ENCODE measurements around the gene RALGDS.
A peak's percentile ranks its signal among the peaks of the same experiment; 100 is the strongest.

The RALGDS gene

GRCh38 chr9:133125941-133126696, 5.1 kb upstream of the RALGDS start:
- Histone ChIP-seq H3K27me3 (replicated peaks) (no peaks in the 10 kb centered on the region), H3K36me3 (replicated peaks) (no peaks in the 10 kb centered on the region), H3K27ac (no peak overlapping the region), H3K4me3 (ENCODE audit: low read depth, low read length) (peak overlapping the region; percentile 32)
- DNase-seq = peak; percentile 59
- TF ChIP-seq, protein P1, sequence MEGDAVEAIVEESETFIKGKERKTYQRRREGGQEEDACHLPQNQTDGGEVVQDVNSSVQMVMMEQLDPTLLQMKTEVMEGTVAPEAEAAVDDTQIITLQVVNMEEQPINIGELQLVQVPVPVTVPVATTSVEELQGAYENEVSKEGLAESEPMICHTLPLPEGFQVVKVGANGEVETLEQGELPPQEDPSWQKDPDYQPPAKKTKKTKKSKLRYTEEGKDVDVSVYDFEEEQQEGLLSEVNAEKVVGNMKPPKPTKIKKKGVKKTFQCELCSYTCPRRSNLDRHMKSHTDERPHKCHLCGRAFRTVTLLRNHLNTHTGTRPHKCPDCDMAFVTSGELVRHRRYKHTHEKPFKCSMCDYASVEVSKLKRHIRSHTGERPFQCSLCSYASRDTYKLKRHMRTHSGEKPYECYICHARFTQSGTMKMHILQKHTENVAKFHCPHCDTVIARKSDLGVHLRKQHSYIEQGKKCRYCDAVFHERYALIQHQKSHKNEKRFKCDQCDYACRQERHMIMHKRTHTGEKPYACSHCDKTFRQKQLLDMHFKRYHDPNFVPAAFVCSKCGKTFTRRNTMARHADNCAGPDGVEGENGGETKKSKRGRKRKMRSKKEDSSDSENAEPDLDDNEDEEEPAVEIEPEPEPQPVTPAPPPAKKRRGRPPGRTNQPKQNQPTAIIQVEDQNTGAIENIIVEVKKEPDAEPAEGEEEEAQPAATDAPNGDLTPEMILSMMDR (IDR thresholded peaks at IDR 0.05; ENCODE audit: low read depth, low read length, missing control alignments) = no peak
- in situ Hi-C loops (cut with HindIII; ENCODE audit: low pct_ligation_motif_present, low sequenced_read_pairs) = loop anchor here (25.0 kb wide), 1 partner anchor 89 kb away; the partner anchor contains the start of gene GTF3C5

DNA sequence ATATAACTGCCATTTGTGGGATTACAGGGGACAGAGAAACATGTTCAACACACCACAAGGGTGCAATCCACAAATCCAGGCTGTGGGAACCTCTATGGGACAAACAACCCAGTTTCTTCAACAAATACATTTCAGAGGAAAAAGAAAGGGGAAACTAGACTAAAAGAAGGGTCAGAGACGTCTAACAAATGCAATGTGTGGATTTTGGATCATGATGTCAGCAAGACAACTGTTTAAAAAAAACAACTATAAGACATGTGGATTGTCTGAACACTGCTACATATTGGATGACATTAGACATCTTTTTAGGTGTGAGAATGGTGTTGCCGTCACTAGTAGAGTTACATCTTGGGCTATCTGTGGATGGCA, 3.9 kb upstream of the RALGDS start:
- DNase-seq = no peak
- Histone ChIP-seq H3K27ac (no peak overlapping the region), H3K36me3 (replicated peaks) (no peaks in the 10 kb centered on the region), H3K4me3 (ENCODE audit: low read depth, low read length) (no peak overlapping the region), H3K27me3 (replicated peaks) (no peaks in the 10 kb centered on the region)
- in situ Hi-C loops (cut with HindIII; ENCODE audit: low pct_ligation_motif_present, low sequenced_read_pairs) = loop anchor here (25.0 kb wide), 1 partner anchor 88 kb away; the partner anchor contains the start of gene GTF3C5
- TF ChIP-seq, protein P1 (IDR thresholded peaks at IDR 0.05; ENCODE audit: low read depth, low read length, missing control alignments) = no peak

- no peaks in the 10 kb centered on the region for H3K27me3 ChIP-seq (replicated peaks)
- no peak for DNase-seq
- no peak overlapping the region for H3K27ac ChIP-seq
- TF ChIP-seq, protein P1 (IDR thresholded peaks at IDR 0.05; ENCODE audit: low read depth, low read length, missing control alignments) = no peak
- in situ Hi-C loops (cut with HindIII; ENCODE audit: low pct_ligation_motif_present, low sequenced_read_pairs) = no loop called here
- no peak overlapping the region for H3K4me3 ChIP-seq (ENCODE audit: low read depth, low read length)
- H3K36me3 ChIP-seq (replicated peaks) = no peaks in the 10 kb centered on the region
Observed at GRCh38 chr9:133124123-133124906, 3.3 kb upstream of the RALGDS start.

DNA sequence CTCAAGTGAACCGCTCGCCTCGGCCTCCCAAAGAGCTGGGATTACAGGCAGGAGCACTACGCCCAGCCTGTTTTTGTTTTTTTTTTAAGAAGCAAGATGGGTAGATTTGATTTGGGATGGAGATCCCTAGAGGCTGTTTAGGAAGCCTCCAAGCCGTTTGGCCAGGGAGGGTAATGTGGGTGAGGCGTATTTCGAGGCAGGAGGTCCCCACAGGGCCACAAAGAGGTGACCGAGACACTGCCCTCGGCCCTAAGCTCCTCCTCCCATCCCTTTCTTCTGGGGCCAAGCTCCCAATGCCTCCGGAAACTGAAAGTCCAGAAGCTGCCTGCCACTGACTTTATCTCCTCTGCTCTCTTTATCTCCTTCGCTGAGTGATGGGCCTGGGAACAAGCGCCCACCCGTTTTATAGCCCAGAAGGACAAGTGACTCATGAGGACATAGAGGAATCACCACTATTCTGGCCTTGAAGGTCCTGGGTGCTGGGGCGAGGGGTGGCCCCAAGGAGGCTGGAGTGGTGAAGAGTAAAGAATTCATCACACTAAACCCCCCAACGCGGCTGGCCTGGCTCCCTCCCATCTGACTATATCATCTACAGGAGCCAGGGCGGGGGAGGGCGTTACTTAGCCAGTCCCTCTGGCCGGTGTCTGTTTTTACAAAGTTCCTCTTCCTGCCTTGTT, 2.0 kb upstream of the RALGDS start:
- DNase-seq = peak; percentile 38
- in situ Hi-C loops (cut with HindIII; ENCODE audit: low pct_ligation_motif_present, low sequenced_read_pairs) = no loop called here
- Histone ChIP-seq H3K27me3 (replicated peaks) (no peaks in the 10 kb centered on the region), H3K36me3 (replicated peaks) (no peaks in the 10 kb centered on the region), H3K27ac (no peak overlapping the region), H3K4me3 (ENCODE audit: low read depth, low read length) (no peak overlapping the region)
- TF ChIP-seq, protein P1 (IDR thresholded peaks at IDR 0.05; ENCODE audit: low read depth, low read length, missing control alignments) = no peak

DNA sequence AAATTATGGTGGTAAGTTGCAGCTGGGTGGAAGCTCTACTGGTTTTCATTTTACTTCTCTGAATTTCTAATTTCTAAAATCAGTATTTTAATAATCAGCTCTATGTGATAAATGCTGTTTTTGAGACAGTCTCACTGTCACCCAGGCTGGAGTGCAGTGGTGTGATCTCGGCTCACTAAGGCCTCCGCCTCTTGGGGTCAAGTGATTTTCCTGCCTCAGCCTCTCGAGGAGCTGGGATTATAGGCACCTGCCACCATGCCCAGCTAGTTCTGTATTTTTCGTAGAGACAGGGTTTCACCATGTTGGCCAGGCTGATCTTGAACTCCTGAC, 1.5 kb upstream of the RALGDS start:
- Histone ChIP-seq H3K27me3 (replicated peaks) (no peaks in the 10 kb centered on the region), H3K36me3 (replicated peaks) (no peaks in the 10 kb centered on the region), H3K27ac (no peak overlapping the region), H3K4me3 (ENCODE audit: low read depth, low read length) (no peak overlapping the region)
- TF ChIP-seq, protein P1 (IDR thresholded peaks at IDR 0.05; ENCODE audit: low read depth, low read length, missing control alignments) = no peak
- DNase-seq = no peak
- in situ Hi-C loops (cut with HindIII; ENCODE audit: low pct_ligation_motif_present, low sequenced_read_pairs) = no loop called here
